Middle frontal gyrus (tissue), 1 donor: ENCODE results near the gene SYTL2.
"Not testable (repeated sequence)": the region's sequence is repeated elsewhere in the genome, so short reads cannot be mapped to it uniquely, and the experiment has no call there.

Experiments used
- DNase-seq: peaks from one replicate; pipeline ENCODE4 v3.0.0-alpha.2; 2015; ENCODE audit warnings: low spot score; ENCODE audit errors: extremely low spot score

Gene SYTL2

GRCh38 chr11:85791409-85791990, 19.4 kb downstream of the SYTL2 start:
- no peak for DNase-seq

GRCh38 chr11:85787809-85788760, 22.9 kb downstream of the SYTL2 start:
- no peak for DNase-seq

- no peak for DNase-seq
Observed at GRCh38 chr11:85787168-85787567, 23.8 kb downstream of the SYTL2 start.

- no peak for DNase-seq
Observed at GRCh38 chr11:85784480-85785265, 26.3 kb downstream of the SYTL2 start.

- DNase-seq: no peak
Observed at GRCh38 chr11:85783758-85784157, 27.2 kb downstream of the SYTL2 start.

GRCh38 chr11:85780780-85781517, 30.0 kb downstream of the SYTL2 start:
- DNase-seq: not testable (repeated sequence)

GRCh38 chr11:85779956-85780640, 30.8 kb downstream of the SYTL2 start:
- no peak for DNase-seq

GRCh38 chr11:85777603-85777972, 33.4 kb downstream of the SYTL2 start:
- not testable (repeated sequence) for DNase-seq

GRCh38 chr11:85776951-85777602, 33.9 kb downstream of the SYTL2 start:
- no peak for DNase-seq

- DNase-seq: no peak
Observed at GRCh38 chr11:85774256-85775101, 36.5 kb downstream of the SYTL2 start.

GRCh38 chr11:85772695-85773094, 38.2 kb downstream of the SYTL2 start:
- DNase-seq: no peak

- no peak for DNase-seq
Observed at GRCh38 chr11:85771568-85771967, 39.4 kb downstream of the SYTL2 start.

GRCh38 chr11:85769771-85770170, 41.2 kb downstream of the SYTL2 start:
- no peak for DNase-seq

GRCh38 chr11:85768473-85769146, 42.3 kb downstream of the SYTL2 start:
- DNase-seq: no peak

- no peak for DNase-seq
Observed at GRCh38 chr11:85767246-85767945, 43.5 kb downstream of the SYTL2 start.

- DNase-seq: no peak
Observed at GRCh38 chr11:85766721-85767161, 44.2 kb downstream of the SYTL2 start.

- DNase-seq: no peak
Observed at GRCh38 chr11:85764796-85765195, 46.1 kb downstream of the SYTL2 start.

GRCh38 chr11:85762226-85762625, 48.7 kb downstream of the SYTL2 start:
- DNase-seq: no peak
